Panc1 (cell line): ENCODE measurements around the gene ERBB2.

Experiments used
- CTCF ChIP-seq: fragments of 450-650 bp; IDR thresholded peaks from 2 replicates; pipeline ENCODE4 v1.5.1; 2017; ENCODE audit warnings: mild to moderate bottlenecking
- POLR2AphosphoS5 ChIP-seq: IDR thresholded peaks from 2 replicates; pipeline ENCODE4 v1.6.1; 2012; ENCODE audit warnings: mild to moderate bottlenecking, low read depth, low read length, moderate library complexity
- REST ChIP-seq, 2 experiments: IDR thresholded peaks; 2 replicates each; pipeline ENCODE4 v1.6.1; 2011 to 2012; ENCODE audit warnings: low read depth in 2 of 2, control low read depth in 1 of 2, low read length in 1 of 2, mild to moderate bottlenecking in 1 of 2, moderate library complexity in 1 of 2; ENCODE audit not compliant: insufficient read depth in 1 of 2
- SIN3A ChIP-seq: IDR thresholded peaks from 2 replicates; pipeline ENCODE4 v1.6.1; 2012; ENCODE audit warnings: low read depth, mild to moderate bottlenecking, low read length, moderate library complexity, borderline replicate concordance; ENCODE audit not compliant: insufficient read depth
- TCF7L2 ChIP-seq: IDR thresholded peaks from 2 replicates; pipeline ENCODE4 v1.6.1; 2011; ENCODE audit warnings: mild to moderate bottlenecking, low read depth, low read length, inconsistent platforms

- TF ChIP-seq CTCF (no peak), POLR2AphosphoS5 (no peak), TCF7L2 (no peak), SIN3A (no peak), REST (IDR thresholded peaks at IDR 0.05; ENCODE audit: insufficient read depth in 1 of 2, low read depth in 2 of 2, low read length in 1 of 2) (no peak)
These were observed 3.1 kb upstream of the ERBB2 start for GRCh38 chr17:39696731-39697130.
